HL-60 (cell line): ENCODE data around the gene TBC1D22A.

Source experiments
- POLR2AphosphoS5 ChIP-seq: IDR thresholded peaks from 2 replicates; pipeline ENCODE4 v1.6.1; 2012; ENCODE audit warnings: low read depth
- TF ChIP-seq, protein P1 (sequence below): IDR thresholded peaks from one replicate; pipeline ENCODE4 v1.5.1; 2011; ENCODE audit warnings: low read length, control low read depth, inconsistent platforms; ENCODE audit not compliant: insufficient read depth

DNA sequence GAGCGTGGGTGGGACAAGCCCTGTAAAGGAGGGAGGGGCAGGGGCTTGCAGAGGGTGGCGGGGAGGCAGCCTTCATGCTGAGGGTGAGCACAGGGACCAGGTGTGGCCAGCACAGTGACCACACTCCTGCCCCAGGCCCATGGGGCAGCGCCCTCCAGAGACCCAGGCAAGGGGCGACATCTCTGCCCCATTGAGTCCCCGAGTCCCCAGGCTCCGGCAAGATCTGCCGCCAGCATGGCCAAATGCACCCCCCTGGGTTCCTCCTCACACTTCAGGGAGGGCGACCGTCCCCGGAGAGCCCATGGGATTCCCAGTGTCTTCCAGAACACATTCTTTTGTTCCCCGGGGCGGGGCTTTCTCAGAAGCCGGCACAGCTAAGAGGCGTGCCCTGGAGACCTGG, 362.5 kb downstream of the TBC1D22A start:
- no peak for TF ChIP-seq POLR2AphosphoS5
- TF ChIP-seq, protein P1, sequence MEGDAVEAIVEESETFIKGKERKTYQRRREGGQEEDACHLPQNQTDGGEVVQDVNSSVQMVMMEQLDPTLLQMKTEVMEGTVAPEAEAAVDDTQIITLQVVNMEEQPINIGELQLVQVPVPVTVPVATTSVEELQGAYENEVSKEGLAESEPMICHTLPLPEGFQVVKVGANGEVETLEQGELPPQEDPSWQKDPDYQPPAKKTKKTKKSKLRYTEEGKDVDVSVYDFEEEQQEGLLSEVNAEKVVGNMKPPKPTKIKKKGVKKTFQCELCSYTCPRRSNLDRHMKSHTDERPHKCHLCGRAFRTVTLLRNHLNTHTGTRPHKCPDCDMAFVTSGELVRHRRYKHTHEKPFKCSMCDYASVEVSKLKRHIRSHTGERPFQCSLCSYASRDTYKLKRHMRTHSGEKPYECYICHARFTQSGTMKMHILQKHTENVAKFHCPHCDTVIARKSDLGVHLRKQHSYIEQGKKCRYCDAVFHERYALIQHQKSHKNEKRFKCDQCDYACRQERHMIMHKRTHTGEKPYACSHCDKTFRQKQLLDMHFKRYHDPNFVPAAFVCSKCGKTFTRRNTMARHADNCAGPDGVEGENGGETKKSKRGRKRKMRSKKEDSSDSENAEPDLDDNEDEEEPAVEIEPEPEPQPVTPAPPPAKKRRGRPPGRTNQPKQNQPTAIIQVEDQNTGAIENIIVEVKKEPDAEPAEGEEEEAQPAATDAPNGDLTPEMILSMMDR, result no peak
